ENCODE results near the gene TMEM39A. TPM values are rescaled to one million over a fixed set of nuclear protein-coding genes. Genes with fewer than 3 reads are reported as not detected.

The TMEM39A gene
- total RNA-seq, 1 experiment from 2014 or later: 40.2 TPM

DNA sequence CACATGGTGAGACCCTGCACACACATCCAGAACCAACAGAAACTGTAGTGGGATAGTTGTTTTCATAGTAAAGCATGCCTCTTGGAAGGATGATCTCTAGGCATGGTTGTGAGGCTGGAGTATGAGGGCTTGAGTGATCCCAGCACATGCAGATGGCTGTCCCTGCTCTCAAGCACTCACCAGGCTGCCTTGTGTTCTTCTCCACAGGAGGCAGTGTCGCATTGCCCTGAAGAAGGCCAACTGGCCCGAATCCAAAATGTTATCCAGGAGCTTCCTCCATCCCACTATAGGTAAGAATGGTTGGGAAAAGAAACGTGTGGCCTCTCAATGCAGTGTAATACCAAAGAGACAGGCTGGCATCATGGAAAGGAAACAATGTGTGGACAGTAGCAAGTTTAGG, 82.7 kb downstream of the TMEM39A start:
- ATAC-seq: peak; percentile 80
- no TSS peak for BruUV-seq (replicated peaks)
- peak; percentile 7 for DNase-seq (ENCODE audit: low read depth, low spot score)
- POLR2A ChIA-PET: no interaction called here
- TF ChIP-seq YY1 (IDR thresholded peaks at IDR 0.05; ENCODE audit: extremely low read depth, insufficient replicate concordance, low read depth, low read length) (no peak), CTCF (IDR thresholded peaks at IDR 0.05 in 2 of 3, conservative IDR thresholded peaks at IDR 0.05 in 1 of 3; ENCODE audit: borderline replicate concordance in 1 of 3, insufficient read depth in 1 of 3, low read depth in 2 of 3, low read length in 2 of 3) (peak; percentile 9 to 42 (median 36); a peak in 4 of 6 replicates), SIN3A (IDR thresholded peaks at IDR 0.05; ENCODE audit: low read depth) (no peak), POLR2AphosphoS5 (IDR thresholded peaks at IDR 0.05; ENCODE audit: low read depth, low read length) (no peak), RAD21 (IDR thresholded peaks at IDR 0.05; ENCODE audit: low read depth) (peak; percentile 37), EGR1 (IDR thresholded peaks at IDR 0.05; ENCODE audit: low read depth) (no peak), TCF7L2 (IDR thresholded peaks at IDR 0.05; ENCODE audit: borderline replicate concordance, extremely low read depth, insufficient read depth, insufficient read length) (no peak), ZBTB33 (IDR thresholded peaks at IDR 0.05; ENCODE audit: extremely low read depth, insufficient replicate concordance, low read length) (no peak)
- Histone ChIP-seq H3K79me2 (ENCODE audit: insufficient read depth, low read length) (no peaks in the 10 kb centered on the region), H3K4me2 (ENCODE audit: low read length) (no peak overlapping the region), H3K9me3 (ENCODE audit: control insufficient read depth in 1 of 2, insufficient read depth in 1 of 2, low read depth in 1 of 2, low read length in 2 of 2) (no peaks in the 10 kb centered on the region), H3K9ac (ENCODE audit: low read length) (no peak overlapping the region), H3K27me3 (ENCODE audit: insufficient read depth, low read length) (no peaks in the 10 kb centered on the region), H3K9me2 (ENCODE audit: insufficient read depth) (no peaks in the 10 kb centered on the region), H4K20me1 (ENCODE audit: insufficient read depth) (no peaks in the 10 kb centered on the region), H2AFZ (ENCODE audit: low read depth, low read length, poor library complexity, severe bottlenecking) (no peak overlapping the region), H3K4me3 (replicated peaks in 1 of 2; ENCODE audit: low read depth in 1 of 2, low read length in 2 of 2) (no peak overlapping the region), H3K36me3 (ENCODE audit: control insufficient read depth in 1 of 2, insufficient read depth in 2 of 2, low read length in 2 of 2) (no peaks in the 10 kb centered on the region), H3K27ac (ENCODE audit: low read depth, low read length) (no peak overlapping the region), H3K4me1 (ENCODE audit: control insufficient read depth in 1 of 2, insufficient read depth in 2 of 2, low read length in 2 of 2) (no peaks in the 10 kb centered on the region)
- CTCF ChIA-PET: no interaction called here
- intact Hi-C loops (cut with micrococcal nuclease): loop anchor here (10.0 kb wide), 1 partner anchor 496 kb away; no protein-coding TSS in a partner anchor
- RAD21 ChIA-PET (ENCODE audit: low non-redundant PET in 1 of 2, low total read pairs in 2 of 2, uncharacterized antibody in 2 of 2, unreplicated experiment in 2 of 2): no interaction called here

Other genes with a start within 250 kb of the TMEM39A start
- gene B4GALT4, start 222.7 kb downstream of the TMEM39A start, total RNA-seq (2021; ENCODE audit: unreplicated experiment): 15.9 TPM
- 0.93 TPM for gene ARHGAP31, start 169.2 kb downstream of the TMEM39A start, total RNA-seq (2021; ENCODE audit: unreplicated experiment)
- 13.8 TPM for gene POGLUT1, start 5.3 kb upstream of the TMEM39A start, total RNA-seq (2021; ENCODE audit: unreplicated experiment)
- 121 TPM for gene TIMMDC1, start 34.9 kb upstream of the TMEM39A start, total RNA-seq (2021; ENCODE audit: unreplicated experiment)
- gene CD80, start 96.0 kb upstream of the TMEM39A start, total RNA-seq (2021; ENCODE audit: unreplicated experiment): not detected
- gene ADPRH, start 115.9 kb upstream of the TMEM39A start, total RNA-seq (2021; ENCODE audit: unreplicated experiment): 1.5 TPM
- not detected for gene PLA1A, start 134.3 kb upstream of the TMEM39A start, total RNA-seq (2021; ENCODE audit: unreplicated experiment)
- gene POPDC2, start 197.0 kb upstream of the TMEM39A start, total RNA-seq (2021; ENCODE audit: unreplicated experiment): 1.6 TPM
- 51.6 TPM for gene COX17, start 213.8 kb upstream of the TMEM39A start, total RNA-seq (2021; ENCODE audit: unreplicated experiment)
- gene CFAP91, start 239.4 kb upstream of the TMEM39A start, total RNA-seq (2021; ENCODE audit: unreplicated experiment): 0.96 TPM